ENCODE measurements around the gene CLK1. TPM values are rescaled to one million over a fixed set of nuclear protein-coding genes. Genes with fewer than 3 reads are reported as not detected.

The CLK1 gene
- total RNA-seq, 1 donor, result 84.8 TPM

DNA sequence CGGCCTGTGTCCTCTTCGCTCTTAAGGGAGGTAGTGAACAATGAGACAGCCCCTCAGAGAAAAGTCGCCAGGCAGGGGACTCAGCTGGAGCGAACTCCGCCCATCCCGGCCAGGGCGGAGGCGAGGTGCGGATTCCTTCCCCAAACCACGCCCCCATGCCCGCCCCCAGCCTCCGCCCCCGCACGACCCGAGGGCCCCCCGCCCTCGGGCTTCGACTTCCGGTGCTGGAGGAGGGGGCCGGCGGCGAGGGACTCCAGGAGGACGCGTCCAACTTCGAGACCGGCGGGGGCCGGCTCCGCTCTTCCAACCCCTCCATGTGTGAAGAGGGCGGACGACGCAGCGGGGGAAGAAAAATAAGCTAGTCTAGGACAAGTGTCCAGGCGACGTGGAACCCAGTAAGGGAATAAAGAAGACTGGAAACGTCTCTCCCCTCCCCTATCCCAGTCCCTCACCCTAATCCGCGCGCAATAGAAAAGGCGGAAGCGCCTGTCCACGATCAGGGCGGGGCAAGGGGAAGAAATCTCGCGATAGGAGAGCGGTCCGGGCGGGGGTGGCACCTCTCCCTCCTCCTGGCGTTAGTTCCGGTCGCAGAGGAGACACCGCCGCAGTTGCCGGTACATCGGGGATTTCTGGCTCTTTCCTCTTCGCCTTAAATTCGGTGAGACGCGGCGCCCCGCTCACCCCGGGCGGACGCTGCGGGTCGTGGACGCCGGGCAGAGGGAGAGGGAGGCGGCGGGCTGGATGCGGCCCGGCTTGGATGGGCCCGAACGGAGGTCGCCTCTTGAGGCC lies 52.9 kb downstream of the CLK1 start, which contains the start of gene BZW1:
Gene BZW1 (plus strand): TSS at position 578 of the 789 bp plus-strand sequence. CDS start 1,308 bp downstream, outside the sequence.
- peak; percentile 93 to 99 (median 97) for DNase-seq (ENCODE audit: low read depth in 2 of 3, low spot score in 2 of 3)

DNA sequence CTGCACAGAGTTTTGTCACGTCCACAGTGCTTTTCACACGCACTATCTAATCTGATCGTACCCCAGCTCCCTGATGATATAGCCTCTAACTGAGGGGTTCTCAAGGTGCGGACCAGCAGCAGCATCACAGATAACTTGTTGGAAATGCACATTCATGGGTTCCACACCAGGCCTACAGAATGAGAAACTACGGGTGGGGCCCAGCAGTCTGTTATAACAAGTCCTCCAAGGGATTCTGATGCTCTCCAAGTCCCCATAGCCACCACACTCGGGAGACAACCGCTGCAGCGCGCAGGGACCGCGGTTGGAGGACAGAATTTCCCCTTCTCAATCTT lies 53.5 kb downstream of the CLK1 start:
- no peak for DNase-seq (ENCODE audit: low read depth in 2 of 3, low spot score in 2 of 3)

DNA sequence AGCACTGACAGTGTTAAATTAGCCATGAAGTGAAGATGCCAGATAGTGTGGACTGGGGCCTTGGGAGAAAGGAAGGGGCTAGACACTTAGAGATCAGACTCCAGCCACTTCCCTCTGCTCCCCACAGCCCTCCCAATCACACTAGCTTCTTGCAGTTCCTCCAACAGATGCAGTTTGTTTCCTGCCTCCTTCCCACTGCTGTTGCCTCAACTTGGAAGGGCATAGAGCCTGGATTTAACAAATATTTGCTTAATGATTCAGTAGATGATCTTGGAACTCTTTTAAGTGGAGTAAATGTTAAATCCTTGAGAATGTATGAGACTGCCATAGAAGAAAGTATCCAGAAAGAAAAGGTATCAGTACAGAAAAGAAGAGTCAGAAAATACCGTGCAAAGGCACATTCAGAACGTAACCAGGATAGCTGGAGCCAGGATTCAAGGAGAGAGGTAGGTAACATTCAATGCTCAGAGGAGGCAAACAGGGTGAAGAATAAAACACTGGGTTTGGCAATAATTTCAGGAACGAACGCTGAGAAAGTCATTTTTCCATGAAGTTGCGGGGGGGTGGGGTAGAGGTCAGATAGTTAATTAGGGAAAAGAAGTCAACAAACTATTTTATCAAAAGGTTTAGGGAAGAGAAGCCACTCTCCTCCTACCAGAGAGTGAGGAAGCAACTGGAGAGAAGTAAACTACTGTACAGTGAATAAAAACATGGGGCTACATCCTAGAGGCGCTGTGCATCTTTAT lies 54.0 kb downstream of the CLK1 start:
- no peak for DNase-seq (ENCODE audit: low read depth in 2 of 3, low spot score in 2 of 3)

DNA sequence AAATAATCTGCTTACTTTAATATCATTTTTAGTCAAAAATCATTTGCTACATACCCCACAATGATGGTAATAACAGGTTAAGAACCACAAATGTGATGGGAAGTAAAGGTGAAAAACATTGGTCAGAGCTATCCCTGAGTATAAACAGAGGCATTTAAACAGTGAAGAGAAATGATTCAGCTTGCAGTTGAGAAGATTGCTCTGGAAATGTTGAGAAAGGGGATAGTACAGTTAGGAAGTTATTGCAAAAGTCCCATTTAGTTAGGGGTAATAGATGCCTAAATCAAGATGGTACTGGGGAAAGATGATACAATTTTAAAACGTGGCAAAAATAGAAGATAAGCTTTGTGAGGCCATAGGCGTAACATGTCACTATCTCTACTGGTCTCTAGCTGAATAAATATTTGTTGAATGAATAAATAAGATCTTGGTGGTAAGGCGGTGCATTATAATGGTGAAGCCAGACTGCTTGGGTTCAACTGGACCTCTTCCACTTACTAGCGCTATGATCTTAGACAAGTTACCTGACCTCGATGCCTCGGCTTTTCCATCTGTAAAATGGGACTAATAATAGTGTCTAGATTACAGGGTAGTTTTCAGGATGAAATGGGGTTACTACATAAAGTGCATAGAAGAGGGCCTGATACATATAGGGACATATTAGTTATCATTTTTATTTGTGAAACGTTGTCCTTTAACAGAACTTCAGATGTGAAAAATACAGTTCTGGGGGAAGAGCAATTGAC lies 54.8 kb downstream of the CLK1 start:
- no peak for DNase-seq (ENCODE audit: low read depth in 2 of 3, low spot score in 2 of 3)

Small RNAs within 50 kb of the gene (small RNA-seq; reads per million reads assigned to genes)
- gene RF00019 (not detected), gene RNA5SP115 (not detected), gene RNU6-312P (not detected), gene RNU6-31P (not detected), gene RNU6-762P (not detected)

Other genes with a start within 250 kb of the CLK1 start
- gene BZW1, start 52.7 kb downstream of the CLK1 start, total RNA-seq, result 135 TPM
- 43.1 TPM for gene PPIL3, start 24.4 kb upstream of the CLK1 start, total RNA-seq
- gene NIF3L1, start 24.7 kb upstream of the CLK1 start, total RNA-seq, result 19.7 TPM
- gene ORC2, start 99.0 kb upstream of the CLK1 start, total RNA-seq, result 7.5 TPM
- 8.3 TPM for gene HYCC2, start 207.0 kb upstream of the CLK1 start, total RNA-seq
- 10.2 TPM for gene NDUFB3, start 207.3 kb upstream of the CLK1 start, total RNA-seq